Esophagus squamous epithelium (tissue), 5 donors: ENCODE results near the gene PHYHIPL. TPM values are rescaled to one million over a fixed set of nuclear protein-coding genes. Genes with fewer than 3 reads are reported as not detected.

ENCODE experiments used
- DNase-seq: peaks from one replicate; lab custom pipeline; 2025; lab: John Stamatoyannopoulos, UW
- H3K27ac ChIP-seq, 4 donors: fragments of 200-600 bp; sonication (generic); one replicate each; pipeline ENCODE4 v1.5.1; 2016 to 2019; ENCODE audit warnings: mild to moderate bottlenecking in 1 of 4
- H3K27me3 ChIP-seq, 4 donors: fragments of 200-600 bp; sonication (generic); 1 replicate in 3 of 4; 2 replicates in 1 of 4; pipeline versions ENCODE4 v1.5.1 to v1.6.0; 2017 to 2021; ENCODE audit warnings: antibody characterized with exemption in 1 of 4
- H3K36me3 ChIP-seq, 3 donors: fragments of 200-600 bp; sonication (generic); one replicate each; pipeline ENCODE4 v1.5.1; 2016 to 2019
- H3K4me1 ChIP-seq, 3 donors: fragments of 200-600 bp; sonication (generic); one replicate each; pipeline ENCODE4 v1.5.1; 2017 to 2019
- H3K4me3 ChIP-seq, 4 donors: fragments of 200-600 bp; sonication (generic); 1 replicate in 3 of 4; 2 replicates in 1 of 4; pipeline ENCODE4 v1.5.1; 2016 to 2019; ENCODE audit warnings: mild to moderate bottlenecking in 2 of 4, moderate library complexity in 1 of 4
- H3K9me3 ChIP-seq, 3 donors: fragments of 200-600 bp; sonication (generic); one replicate each; pipeline ENCODE4 v1.5.1; 2016 to 2019
- POLR2A ChIP-seq, 4 donors: fragments of 450-650 bp; IDR thresholded peaks; one replicate each; pipeline ENCODE4 v1.6.1; 2017; ENCODE audit warnings: antibody characterized with exemption in 4 of 4, mild to moderate bottlenecking in 4 of 4, moderate library complexity in 3 of 4
- WGBS, 2 donors: methylation state at CpG; one replicate each; pipeline ENCODE4 v1.1.5; 2018; 5-methylcytosine and 5-hydroxymethylcytosine counted together
- intact Hi-C: fragments of 100-400 bp; cut with DNase I; formaldehyde crosslinking; loops from one replicate; pipeline ENCODE4 v1.15.0; 2022
- total RNA-seq, 4 donors: library from RNA; depleted of rRNA; stranded (reverse); fragments of >200 nt; gene quantifications; one replicate each; pipeline ENCODE4 v1.1.0, GENCODE V29; 2016
- TF ChIP-seq, protein P1 (sequence below), 6 experiments: fragments of 450-650 bp in 4 of 6; fragments of 200-600 bp in 2 of 6; sonication (generic) in 2 of 6; IDR thresholded peaks; one replicate each; pipeline ENCODE4 v1.5.1; 2016 to 2019; ENCODE audit warnings: antibody characterized with exemption in 6 of 6, mild to moderate bottlenecking in 4 of 6, moderate library complexity in 4 of 6
- donor health status: DM: yes; HTN: yes; CAD: no.

Gene PHYHIPL
- total RNA-seq, 4 donors from 2014 or later = 0.19 TPM; not detected in 3

DNA sequence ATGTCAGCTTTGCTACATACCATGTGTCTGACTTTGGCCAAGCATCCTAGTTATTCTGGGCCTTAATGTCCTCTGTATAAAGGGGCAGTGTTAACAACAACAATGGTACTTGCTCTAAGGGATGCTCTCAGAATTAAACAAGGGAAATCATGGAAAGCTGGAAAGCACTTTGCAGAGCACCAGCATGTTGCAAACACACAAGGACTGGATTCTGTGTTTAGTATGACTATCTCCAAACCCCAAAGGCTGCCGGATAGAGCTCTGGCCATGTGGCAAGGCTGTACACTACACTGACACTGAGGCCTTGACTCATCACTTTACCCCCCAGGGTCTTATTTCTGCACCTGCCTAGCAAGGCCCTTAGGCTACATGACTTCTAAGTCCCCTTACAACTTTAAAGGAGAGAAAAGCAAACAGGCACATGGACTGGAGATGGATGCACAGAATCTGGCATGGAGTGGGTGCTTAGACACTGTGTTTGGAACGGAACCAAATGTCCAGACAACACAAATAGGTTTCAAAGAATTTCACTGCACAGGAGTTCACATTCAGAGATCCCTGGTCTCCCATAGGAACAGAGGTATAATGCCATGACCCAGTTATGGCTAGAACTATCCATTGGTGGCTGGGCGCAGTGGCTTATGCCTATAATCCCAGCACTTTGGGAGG, 111.3 kb downstream of the PHYHIPL start:
- no peak for DNase-seq
- intact Hi-C loops = no loop called here
- WGBS, 2 donors = 78 to 81% methylated on average over 2 to 3 of the region's 3 CpGs
- Histone ChIP-seq H3K9me3 (no peaks in the 10 kb centered on the region), H3K27ac (no peak overlapping the region), H3K36me3 (no peaks in the 10 kb centered on the region), H3K4me1 (peaks cover 9 to 35% (median 15%) of the 10 kb centered on the region in 3 donors), H3K27me3 (no peaks in the 10 kb centered on the region), H3K4me3 (no peak overlapping the region)
- no peak for TF ChIP-seq POLR2A (IDR thresholded peaks at IDR 0.05)
- TF ChIP-seq, protein P1, sequence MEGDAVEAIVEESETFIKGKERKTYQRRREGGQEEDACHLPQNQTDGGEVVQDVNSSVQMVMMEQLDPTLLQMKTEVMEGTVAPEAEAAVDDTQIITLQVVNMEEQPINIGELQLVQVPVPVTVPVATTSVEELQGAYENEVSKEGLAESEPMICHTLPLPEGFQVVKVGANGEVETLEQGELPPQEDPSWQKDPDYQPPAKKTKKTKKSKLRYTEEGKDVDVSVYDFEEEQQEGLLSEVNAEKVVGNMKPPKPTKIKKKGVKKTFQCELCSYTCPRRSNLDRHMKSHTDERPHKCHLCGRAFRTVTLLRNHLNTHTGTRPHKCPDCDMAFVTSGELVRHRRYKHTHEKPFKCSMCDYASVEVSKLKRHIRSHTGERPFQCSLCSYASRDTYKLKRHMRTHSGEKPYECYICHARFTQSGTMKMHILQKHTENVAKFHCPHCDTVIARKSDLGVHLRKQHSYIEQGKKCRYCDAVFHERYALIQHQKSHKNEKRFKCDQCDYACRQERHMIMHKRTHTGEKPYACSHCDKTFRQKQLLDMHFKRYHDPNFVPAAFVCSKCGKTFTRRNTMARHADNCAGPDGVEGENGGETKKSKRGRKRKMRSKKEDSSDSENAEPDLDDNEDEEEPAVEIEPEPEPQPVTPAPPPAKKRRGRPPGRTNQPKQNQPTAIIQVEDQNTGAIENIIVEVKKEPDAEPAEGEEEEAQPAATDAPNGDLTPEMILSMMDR (IDR thresholded peaks at IDR 0.05) = no peak

GRCh38 chr10:59289853-59290252, 113.4 kb downstream of the PHYHIPL start:
- no peak for DNase-seq
- Histone ChIP-seq H3K4me3 (no peak overlapping the region), H3K27ac (no peak overlapping the region), H3K36me3 (no peaks in the 10 kb centered on the region), H3K9me3 (no peaks in the 10 kb centered on the region), H3K27me3 (no peaks in the 10 kb centered on the region), H3K4me1 (peaks cover 4 to 27% (median 7%) of the 10 kb centered on the region in 3 donors)
- WGBS, 2 donors = 64 to 68% methylated on average over 3 of the region's 3 CpGs
- intact Hi-C loops = no loop called here
- TF ChIP-seq, protein P1 (IDR thresholded peaks at IDR 0.05) = no peak
- TF ChIP-seq POLR2A (IDR thresholded peaks at IDR 0.05) = no peak

DNA sequence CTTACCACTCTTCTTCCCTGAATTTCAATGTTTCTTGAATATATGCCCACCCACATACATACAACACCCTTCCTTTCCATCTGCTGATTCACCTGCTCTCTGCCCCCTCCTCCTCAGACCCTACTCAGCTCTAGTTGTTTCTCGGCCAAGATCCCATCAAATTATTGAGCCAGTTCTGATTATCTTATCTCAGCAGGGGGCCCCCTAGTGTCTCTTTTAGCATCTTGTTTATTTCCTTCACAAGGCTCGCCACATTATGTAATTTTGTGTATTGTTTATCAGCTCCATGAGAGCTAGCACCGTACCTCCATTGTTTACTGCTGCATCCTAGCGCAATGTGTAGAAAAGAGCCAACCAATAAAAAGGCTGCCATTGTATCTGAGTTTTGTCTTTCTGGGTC, 114.0 kb downstream of the PHYHIPL start:
- Histone ChIP-seq H3K27me3 (no peaks in the 10 kb centered on the region), H3K36me3 (no peaks in the 10 kb centered on the region), H3K27ac (no peak overlapping the region), H3K4me3 (no peak overlapping the region), H3K4me1 (peaks cover 4 to 27% (median 7%) of the 10 kb centered on the region in 3 donors), H3K9me3 (no peaks in the 10 kb centered on the region)
- TF ChIP-seq, protein P1 (IDR thresholded peaks at IDR 0.05) = peak in 1 of 6 experiments; percentile 19
- TF ChIP-seq POLR2A (IDR thresholded peaks at IDR 0.05) = no peak
- intact Hi-C loops = no loop called here
- DNase-seq = no peak
- WGBS, 2 donors = 84 to 91% methylated on average over 4 of the region's 4 CpGs

Other genes starting within 250 kb of the PHYHIPL start
- 10 to 100 TPM in 1 of 4 donors, 1 to 10 TPM in 3; 2.8 to 26.9 (median 7.1) TPM for gene FAM13C, start 185.9 kb downstream of the PHYHIPL start, total RNA-seq